Measurements from ENCODE around the gene SLC7A6.

SLC7A6 gene

GRCh38 chr16:68350813-68351350, 86.6 kb downstream of the SLC7A6 start:
- Histone ChIP-seq H3K27me3 (ENCODE audit: low read depth) (no peaks in the 10 kb centered on the region), H3K36me3 (replicated peaks) (peaks cover 72% of the 10 kb centered on the region), H3K4me1 (no peaks in the 10 kb centered on the region), H3K4me3 (no peak overlapping the region), H3K9me3 (no peaks in the 10 kb centered on the region)
- DNase-seq (ENCODE audit: low spot score in 2 of 2): no peak
- in situ Hi-C loops (cut with MboI; ENCODE audit: low sequenced_read_pairs): no loop called here
